Globus pallidus (tissue), 1 donor: ENCODE data around the gene SPOCK1.

Experiments used
- DNase-seq: peaks from one replicate; pipeline ENCODE4 v3.0.0-alpha.2; 2015; ENCODE audit warnings: low spot score

Gene SPOCK1

DNA sequence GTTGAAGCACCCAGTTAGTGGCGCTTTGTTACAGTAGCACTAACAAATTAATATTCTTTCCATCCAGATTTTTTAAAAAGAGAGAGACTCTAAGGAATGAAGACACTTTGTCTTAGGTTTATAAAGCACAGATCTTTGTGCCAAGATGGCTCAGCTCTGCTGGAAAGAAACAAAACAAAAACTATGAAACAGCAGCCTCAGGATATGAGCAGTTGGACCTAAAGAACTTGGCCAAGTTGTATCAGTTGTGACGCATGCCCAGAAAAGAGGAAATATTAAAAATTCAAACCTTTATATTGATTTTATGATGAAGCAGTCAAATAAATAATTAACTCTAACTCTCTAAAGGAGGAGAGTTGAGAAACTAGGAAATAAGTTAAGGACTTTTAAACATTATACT, 427.2 kb downstream of the SPOCK1 start:
- DNase-seq: no peak

DNA sequence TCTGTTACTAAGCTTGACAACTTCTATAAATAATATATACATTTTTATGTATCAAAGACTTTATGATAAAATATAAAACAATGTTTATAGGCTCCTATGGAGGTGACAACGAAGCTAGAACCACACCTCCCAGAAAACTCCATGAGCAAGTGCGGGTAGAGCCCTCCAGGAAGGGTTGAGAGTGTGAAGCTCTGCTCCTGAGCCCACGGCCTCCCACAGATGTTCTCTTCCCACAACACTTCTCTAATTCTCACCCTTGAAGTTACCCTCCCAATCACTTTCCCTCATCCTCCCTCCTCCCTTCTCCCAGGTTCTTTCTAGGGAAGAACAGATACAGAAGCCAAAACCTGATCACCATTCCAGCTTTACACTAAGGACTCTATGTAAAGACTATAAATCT, 427.6 kb downstream of the SPOCK1 start:
- no peak for DNase-seq

GRCh38 chr5:137070521-137070920, 428.6 kb downstream of the SPOCK1 start:
- DNase-seq: no peak

DNA sequence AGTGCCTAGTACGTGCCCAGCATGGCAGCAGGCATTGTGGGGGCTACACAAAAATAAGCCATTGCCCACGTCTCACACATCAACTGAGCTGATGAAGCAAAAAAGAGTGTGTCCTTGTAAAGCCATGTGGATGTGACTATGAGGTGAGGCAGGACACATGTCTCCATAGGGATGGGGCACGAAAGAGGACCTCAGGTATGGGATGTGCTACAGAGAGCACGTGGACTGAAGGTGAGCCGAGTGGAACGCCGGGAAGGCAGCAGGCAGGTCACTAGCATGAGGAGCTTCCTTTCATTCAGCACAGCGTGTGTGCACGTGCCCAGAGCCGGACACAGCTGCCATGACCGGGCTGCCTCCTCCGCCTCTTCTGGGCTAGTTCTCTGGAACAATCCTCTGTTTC, 429.8 kb downstream of the SPOCK1 start:
- DNase-seq: peak; percentile 38

- no peak for DNase-seq
These were observed 437.7 kb downstream of the SPOCK1 start for GRCh38 chr5:137061382-137061781.

GRCh38 chr5:137058089-137058488, 441.0 kb downstream of the SPOCK1 start:
- DNase-seq: no peak

GRCh38 chr5:137056676-137057075, 442.4 kb downstream of the SPOCK1 start:
- no peak for DNase-seq

DNA sequence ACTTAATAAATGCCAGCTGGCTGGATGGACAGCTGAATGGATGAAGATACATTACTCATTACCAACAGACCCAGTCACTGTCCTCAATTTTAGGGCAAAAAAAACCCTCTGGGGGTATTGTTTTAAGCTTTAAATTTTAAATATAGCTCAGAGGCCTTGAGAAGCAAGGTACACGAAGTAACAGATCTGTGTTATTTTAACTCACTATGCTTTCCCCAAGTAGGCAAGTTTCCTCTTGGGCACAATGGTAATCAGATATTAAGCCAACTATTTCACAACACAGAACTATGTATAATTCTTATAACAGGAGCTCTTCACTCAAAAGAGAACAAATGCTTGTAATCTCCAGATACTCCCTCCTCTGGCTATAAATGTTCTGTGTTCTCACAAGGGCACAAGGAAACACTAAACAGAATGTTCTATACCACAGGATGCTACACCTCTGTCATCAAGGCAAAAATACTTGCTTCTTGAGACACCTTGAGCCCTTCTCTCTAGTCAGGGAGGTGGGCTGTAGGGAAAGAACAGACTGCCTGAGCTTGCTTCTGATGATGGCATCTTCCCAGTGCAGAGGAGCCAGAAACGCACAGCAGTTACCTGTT, 443.8 kb downstream of the SPOCK1 start:
- no peak for DNase-seq

- DNase-seq: no peak
These were observed 444.3 kb downstream of the SPOCK1 start for GRCh38 chr5:137054792-137055191.

GRCh38 chr5:137054335-137054734, 444.8 kb downstream of the SPOCK1 start:
- DNase-seq: no peak

DNA sequence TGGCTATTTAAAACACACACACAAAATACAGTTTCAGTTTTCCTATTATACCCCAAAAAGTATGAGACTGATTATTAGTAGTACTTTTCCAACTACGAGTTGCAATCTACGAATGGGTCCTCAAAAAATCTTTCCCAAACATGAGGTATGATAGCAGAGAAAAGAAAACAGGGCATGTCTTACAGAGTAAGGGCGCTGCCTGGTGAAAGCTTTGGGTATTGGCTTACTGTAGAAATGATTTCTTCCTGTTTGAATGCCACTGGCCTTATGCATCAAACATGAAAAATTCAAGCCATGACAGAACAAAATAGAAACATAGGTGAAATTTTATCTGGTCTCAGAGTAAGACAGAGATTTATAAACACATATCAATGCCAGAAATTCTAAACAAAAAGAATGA, 448.0 kb downstream of the SPOCK1 start:
- DNase-seq: no peak

DNA sequence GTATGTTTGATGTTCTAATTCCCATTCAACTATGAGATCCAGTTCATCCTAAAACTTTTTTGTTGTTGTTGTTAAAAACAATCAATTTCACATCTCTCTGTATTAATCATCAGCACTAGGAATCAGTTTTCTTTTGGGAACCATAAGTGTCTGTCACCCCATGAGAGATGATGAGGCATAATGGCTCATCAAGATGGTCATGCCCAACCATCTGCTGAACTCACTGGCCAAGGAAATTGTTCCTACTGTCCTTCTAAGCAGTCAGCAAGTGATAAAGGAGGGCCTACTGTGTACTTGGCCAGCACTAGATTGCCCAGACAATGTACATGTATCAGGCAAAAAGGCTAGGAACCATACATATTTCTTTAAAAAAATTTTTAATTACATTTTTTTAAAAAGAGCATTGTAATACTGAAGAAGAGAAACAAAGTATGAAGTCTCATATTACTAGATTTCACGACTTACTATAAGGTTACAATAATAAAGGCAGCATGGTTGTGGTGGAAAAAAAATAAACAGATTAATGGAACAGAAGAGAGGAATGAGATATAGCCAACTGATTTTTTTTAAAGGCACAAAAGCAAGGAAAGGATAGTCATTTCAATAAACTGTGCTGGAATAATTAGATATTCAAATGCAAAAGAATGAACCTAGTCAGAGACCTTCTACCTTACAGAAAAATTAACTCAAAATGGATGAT, 458.3 kb downstream of the SPOCK1 start:
- DNase-seq: no peak

DNA sequence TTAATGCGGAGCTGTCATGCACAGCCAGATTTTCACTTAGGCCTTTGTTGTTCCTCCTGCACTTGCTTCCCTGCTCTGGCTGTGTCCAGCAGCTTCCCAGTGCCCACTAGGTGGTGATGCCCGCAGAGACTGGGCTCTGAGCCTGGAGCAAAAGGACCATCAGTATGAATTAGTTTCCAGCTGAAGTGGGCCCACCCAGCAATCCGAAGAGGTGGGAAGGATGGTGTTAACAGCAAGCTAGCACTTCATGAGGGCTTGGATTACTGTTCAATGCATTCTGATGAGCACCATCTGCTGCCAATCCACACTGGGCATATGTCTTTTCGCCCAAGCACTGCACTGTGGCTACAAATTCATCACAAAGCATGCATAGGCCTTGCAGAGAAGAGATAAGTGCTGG, 459.1 kb downstream of the SPOCK1 start:
- DNase-seq: no peak

GRCh38 chr5:137037848-137038247, 461.3 kb downstream of the SPOCK1 start:
- no peak for DNase-seq

GRCh38 chr5:137036640-137037039, 462.5 kb downstream of the SPOCK1 start:
- DNase-seq: no peak

DNA sequence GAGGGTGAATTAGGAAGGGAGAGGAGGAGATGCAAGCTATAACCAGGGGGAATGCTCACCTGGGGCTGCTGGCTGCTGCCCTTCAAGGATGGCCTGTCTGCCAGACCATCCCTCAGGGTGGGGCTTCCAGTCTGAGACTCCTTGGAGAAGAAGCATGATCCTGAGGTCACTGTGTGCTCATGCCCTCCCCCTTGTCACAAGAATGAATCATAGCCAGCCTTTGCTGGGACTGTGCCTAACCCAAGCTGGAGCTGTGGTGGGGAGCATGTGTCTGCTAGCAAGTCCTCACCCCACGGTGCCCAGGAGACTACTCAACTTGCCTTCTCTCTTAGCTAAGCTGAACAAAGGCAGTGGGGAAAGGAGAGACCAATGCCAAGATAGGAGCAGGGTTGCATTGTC, 463.6 kb downstream of the SPOCK1 start:
- no peak for DNase-seq

DNA sequence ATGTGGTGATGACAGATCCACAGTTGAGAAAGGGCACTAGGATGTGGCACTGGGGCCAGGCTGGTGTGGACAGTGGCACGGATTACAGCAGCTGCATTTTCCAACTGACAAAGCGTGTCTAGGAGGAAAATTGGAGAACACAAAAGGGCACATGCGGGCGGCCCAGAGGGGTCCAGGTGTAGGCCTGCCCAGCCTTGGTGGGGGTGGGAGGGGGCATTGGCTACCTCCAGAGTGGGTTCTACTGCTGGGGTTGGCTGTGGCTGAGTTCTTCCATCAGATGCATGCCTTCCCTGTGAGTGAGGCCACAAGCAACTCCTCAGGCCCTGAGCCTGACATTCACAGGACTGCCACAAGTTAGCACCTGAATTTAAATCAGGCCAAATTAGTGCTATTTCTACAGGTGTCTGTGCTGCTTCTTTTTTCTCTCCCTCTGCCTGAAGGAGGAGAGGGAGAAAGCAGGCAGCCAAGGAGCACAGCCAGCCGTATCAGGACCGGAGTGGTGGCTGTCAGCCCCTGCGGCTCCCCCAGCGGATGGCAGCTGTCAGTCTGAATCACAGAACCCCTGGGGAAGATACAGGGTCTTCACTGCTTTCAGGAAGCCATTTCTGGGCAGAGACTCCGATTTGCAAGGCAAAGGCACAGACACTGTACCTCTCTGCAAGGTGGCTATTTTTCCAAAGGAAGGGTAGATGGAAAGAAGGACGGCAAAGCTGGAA, 464.2 kb downstream of the SPOCK1 start:
- no peak for DNase-seq

- no peak for DNase-seq
These were observed 464.9 kb downstream of the SPOCK1 start for GRCh38 chr5:137034213-137034612.

DNA sequence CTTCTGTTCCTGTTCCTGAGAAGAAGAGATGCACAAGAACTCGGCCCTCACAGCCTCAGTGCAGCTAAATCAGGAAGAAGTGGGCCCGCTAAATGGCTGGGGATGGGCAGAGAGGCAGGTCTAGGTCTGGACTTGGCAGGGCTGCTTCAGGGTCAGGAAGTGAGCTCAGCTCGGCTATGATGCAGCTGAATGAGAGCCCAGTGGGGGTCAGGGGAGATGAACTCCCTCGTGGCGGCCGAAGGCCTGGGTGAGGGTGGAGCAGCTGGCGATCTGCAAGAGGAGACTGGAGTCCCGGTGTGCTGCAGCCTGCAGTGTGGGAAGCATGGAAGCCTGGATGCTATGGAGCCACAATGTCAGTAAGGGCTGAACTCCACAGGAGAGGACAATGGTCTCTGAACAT, 466.2 kb downstream of the SPOCK1 start:
- DNase-seq: no peak

- DNase-seq: no peak
These were observed 471.4 kb downstream of the SPOCK1 start for GRCh38 chr5:137027758-137028157.

DNA sequence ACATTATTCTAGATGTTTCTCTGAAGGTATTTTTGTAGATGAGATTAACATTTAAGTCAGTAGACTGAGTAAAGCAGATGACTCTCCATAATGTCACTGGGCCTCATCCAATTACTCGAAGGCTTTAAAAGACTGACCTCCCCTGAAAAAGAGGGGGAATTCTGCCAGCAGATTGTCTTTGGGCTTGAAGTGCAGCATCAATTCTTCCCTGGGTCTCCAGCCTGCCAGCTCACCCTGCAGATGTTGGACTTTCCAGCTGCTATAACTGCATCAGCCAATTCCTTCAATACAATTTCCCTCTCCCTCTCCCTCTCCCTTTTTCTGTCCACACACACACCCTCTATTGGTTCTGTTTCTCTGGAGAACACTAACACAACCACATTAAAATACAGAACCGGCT, 472.8 kb downstream of the SPOCK1 start:
- no peak for DNase-seq

GRCh38 chr5:137024044-137024443, 475.1 kb downstream of the SPOCK1 start:
- DNase-seq: no peak

- DNase-seq: no peak
These were observed 475.8 kb downstream of the SPOCK1 start for GRCh38 chr5:137023371-137023770.
